GM23338 (cell line): ENCODE data around the gene ZSCAN30. TPM values are rescaled to one million over a fixed set of nuclear protein-coding genes. Genes with fewer than 3 reads are reported as not detected.

Source experiments
- ATAC-seq: fragments of 200-7000 bp; cut with Tn5 transposase; 3 replicates; pipeline ENCODE4 v1.9.1; 2020
- DNase-seq: peaks from one replicate; pipeline ENCODE4 v3.0.0-alpha.2; 2015; ENCODE audit warnings: low spot score
- H2AFZ ChIP-seq: fragments of 200-600 bp; sonication (generic); 2 replicates; pipeline ENCODE4 v1.8.0; 2016; ENCODE audit warnings: antibody characterized with exemption, mild to moderate bottlenecking, moderate library complexity
- H3F3A ChIP-seq: fragments of 200-600 bp; sonication (generic); replicated peaks from 2 replicates; pipeline ENCODE4 v1.8.0; 2017; ENCODE audit warnings: antibody characterized with exemption, mixed run types, low read depth
- H3K27ac ChIP-seq: fragments of 200-600 bp; sonication (generic); 2 replicates; pipeline ENCODE4 v1.6.1; 2016; ENCODE audit warnings: low read depth
- H3K27me3 ChIP-seq: fragments of 200-600 bp; sonication (generic); 2 replicates; pipeline ENCODE4 v1.8.0; 2016; ENCODE audit warnings: mild to moderate bottlenecking, mixed run types, moderate library complexity; ENCODE audit not compliant: insufficient read depth
- H3K36me3 ChIP-seq: fragments of 200-600 bp; sonication (generic); 2 replicates; pipeline ENCODE4 v1.8.0; 2016; ENCODE audit warnings: mild to moderate bottlenecking; ENCODE audit not compliant: insufficient read depth
- H3K4me1 ChIP-seq: fragments of 200-600 bp; sonication (generic); 2 replicates; pipeline ENCODE4 v1.8.0; 2016; ENCODE audit warnings: mild to moderate bottlenecking, moderate library complexity; ENCODE audit not compliant: insufficient read depth
- H3K4me2 ChIP-seq: fragments of 200-600 bp; sonication (generic); 2 replicates; pipeline ENCODE4 v1.7.1; 2017; ENCODE audit warnings: mixed run types
- H3K4me3 ChIP-seq: fragments of 200-600 bp; sonication (generic); 2 replicates; pipeline ENCODE4 v1.6.1; 2016; ENCODE audit warnings: mixed run types
- H3K79me2 ChIP-seq: fragments of 200-600 bp; sonication (generic); replicated peaks from 2 replicates; pipeline ENCODE4 v1.8.0; 2017; ENCODE audit warnings: mild to moderate bottlenecking; ENCODE audit not compliant: insufficient read depth
- H3K9me2 ChIP-seq: fragments of 200-600 bp; sonication (generic); 2 replicates; pipeline ENCODE4 v1.8.0; 2017; ENCODE audit not compliant: insufficient read depth
- H4K20me1 ChIP-seq: fragments of 200-600 bp; sonication (generic); replicated peaks from 2 replicates; pipeline ENCODE4 v1.8.0; 2017; ENCODE audit warnings: mild to moderate bottlenecking; ENCODE audit not compliant: insufficient read depth
- H3K27ac Mint-ChIP-seq: 2 replicates; pipeline ENCODE4 v1.8.0; 2020; ENCODE audit warnings: inconsistent platforms, mild to moderate bottlenecking, moderate library complexity, mixed read lengths
- H3K27me3 Mint-ChIP-seq: 3 replicates; pipeline ENCODE4 v1.8.0; 2022; ENCODE audit warnings: low read depth, mild to moderate bottlenecking, moderate library complexity, mixed read lengths, inconsistent platforms; ENCODE audit not compliant: insufficient read depth, poor library complexity
- H3K36me3 Mint-ChIP-seq: 3 replicates; pipeline ENCODE4 v1.8.0; 2021; ENCODE audit warnings: low read depth, mild to moderate bottlenecking, inconsistent platforms, moderate library complexity, mixed read lengths
- H3K4me1 Mint-ChIP-seq: 3 replicates; pipeline ENCODE4 v1.8.0; 2020; ENCODE audit warnings: mild to moderate bottlenecking, inconsistent platforms, mixed read lengths
- H3K4me3 Mint-ChIP-seq: 3 replicates; pipeline ENCODE4 v1.8.0; 2021; ENCODE audit warnings: moderate library complexity, mild to moderate bottlenecking, inconsistent platforms, mixed read lengths
- H3K9me3 Mint-ChIP-seq: 3 replicates; pipeline ENCODE4 v1.8.0; 2020; ENCODE audit warnings: moderate library complexity, mild to moderate bottlenecking, inconsistent platforms, mixed read lengths
- CTCF ChIP-seq, 2 experiments: fragments of 200-600 bp in 1 of 2; sonication (generic) in 1 of 2; conservative IDR thresholded peaks; 2 replicates each; pipeline versions ENCODE4 v1.5.1 to v1.6.1; 2016 to 2017; ENCODE audit warnings: antibody characterized with exemption in 2 of 2, low read depth in 2 of 2, mild to moderate bottlenecking in 2 of 2, moderate library complexity in 1 of 2
- ETS1 ChIP-seq: IDR thresholded peaks from 2 replicates; pipeline ENCODE4 v1.6.1; 2016; ENCODE audit warnings: antibody characterized with exemption
- EZH2phosphoT487 ChIP-seq: fragments of 200-600 bp; sonication (generic); IDR thresholded peaks from one replicate; pipeline ENCODE4 v1.8.1; 2018; ENCODE audit warnings: antibody characterized with exemption; ENCODE audit not compliant: unreplicated experiment
- JUNB ChIP-seq: IDR thresholded peaks from one replicate; pipeline ENCODE4 v1.6.1; 2016; ENCODE audit warnings: antibody characterized with exemption; ENCODE audit not compliant: unreplicated experiment
- REST ChIP-seq: IDR thresholded peaks from one replicate; pipeline ENCODE4 v1.6.1; 2018; ENCODE audit warnings: antibody characterized with exemption; ENCODE audit not compliant: unreplicated experiment
- STAT1 ChIP-seq: IDR thresholded peaks from one replicate; pipeline ENCODE4 v1.6.1; 2016; ENCODE audit warnings: antibody characterized with exemption; ENCODE audit not compliant: unreplicated experiment
- ZNF462 ChIP-seq: fragments of 250-450 bp; sonication (Bioruptor Pico); IDR thresholded peaks from 2 replicates; pipeline ENCODE4 v1.5.0; 2020; ENCODE audit warnings: mild to moderate bottlenecking, moderate library complexity
- polyA plus RNA-seq: library from polyadenylated mRNA; unstranded; fragments of >200 nt; fragmentation: Nextera tagmentation; extraction: Ambion mirVana; gene quantifications from 2 replicates; pipeline ENCODE4 v1.2.1, GENCODE V29; 2016
- total RNA-seq: library from RNA; depleted of rRNA; stranded (reverse); fragments of >200 nt; shearing (Covaris generic); gene quantifications from 2 replicates; pipeline ENCODE4 v1.2.3, GENCODE V29; 2014

ZSCAN30 gene
- total and polyA plus RNA-seq, 2 experiments from 2014 or later = 12.3 to 21.8 TPM

GRCh38 chr18:35324926-35325655, 35.1 kb upstream of the ZSCAN30 start:
- no peaks in the 10 kb centered on the region for H3K27me3 Mint-ChIP-seq
- no peaks in the 10 kb centered on the region for H3K36me3 Mint-ChIP-seq
- peak overlapping the region; percentile 12; the same call in 1 of the 2 replicates for H3K27ac Mint-ChIP-seq
- DNase-seq (peak; percentile 74), ATAC-seq (peak; percentile 95)
- H2AFZ ChIP-seq = no peak overlapping the region
- H3K36me3 ChIP-seq = no peaks in the 10 kb centered on the region
- no peaks in the 10 kb centered on the region for H3K9me2 ChIP-seq
- TF ChIP-seq ETS1 (no peak), JUNB (no peak), STAT1 (no peak), ZNF462 (CRISPR knock-in tag) (0 out of 2 replicates have a peak, but pooled peaks have one; percentile 32), CTCF (conservative IDR thresholded peaks at IDR 0.05; ENCODE audit: low read depth in 2 of 2) (no peak), REST (no peak), EZH2phosphoT487 (no peak)
- no peaks in the 10 kb centered on the region for H3F3A ChIP-seq
- H3K4me3 ChIP-seq = no peak overlapping the region
- no peaks in the 10 kb centered on the region for H3K9me3 Mint-ChIP-seq
- H3K4me1 ChIP-seq = peaks cover 8% of the 10 kb centered on the region
- no peak overlapping the region for H3K4me3 Mint-ChIP-seq
- peaks cover 15% of the 10 kb centered on the region for H3K4me1 Mint-ChIP-seq
- H3K79me2 ChIP-seq = no peaks in the 10 kb centered on the region
- H3K27ac ChIP-seq = no peak overlapping the region; the same call in 1 of the 2 replicates
- H3K27me3 ChIP-seq = no peaks in the 10 kb centered on the region
- H3K4me2 ChIP-seq = peak overlapping the region; percentile 10; the same call in 1 of the 2 replicates
- H4K20me1 ChIP-seq = no peaks in the 10 kb centered on the region
